BLaER1 treated with 17β-estradiol and CSF1 and Interleukin-3, amounts not matched to agents 10 nM and 100 nM (cell line): Measurements from ENCODE around the gene PRELP.

ENCODE experiments used
- H3K27ac ChIP-seq, 11 experiments: shearing (Covaris generic); formaldehyde crosslinking; 2 replicates each; pipeline ENCODE4 v1.8.1; 2022
- H3K27me3 ChIP-seq, 11 experiments: shearing (Covaris generic); formaldehyde crosslinking; 2 replicates each; pipeline ENCODE4 v1.8.1; 2022
- H3K36me3 ChIP-seq, 11 experiments: shearing (Covaris generic); formaldehyde crosslinking; 2 replicates each; pipeline ENCODE4 v1.8.1; 2022
- H3K4me1 ChIP-seq, 10 experiments: shearing (Covaris generic); formaldehyde crosslinking; 2 replicates each; pipeline ENCODE4 v1.8.1; 2022
- H3K4me2 ChIP-seq, 11 experiments: shearing (Covaris generic); formaldehyde crosslinking; 2 replicates each; pipeline ENCODE4 v1.8.1; 2022
- H3K4me3 ChIP-seq, 10 experiments: shearing (Covaris generic); formaldehyde crosslinking; 2 replicates each; pipeline ENCODE4 v1.8.1; 2022
- H3K9ac ChIP-seq, 11 experiments: shearing (Covaris generic); formaldehyde crosslinking; 2 replicates each; pipeline ENCODE4 v1.8.1; 2022
- H3K9me3 ChIP-seq, 11 experiments: shearing (Covaris generic); formaldehyde crosslinking; replicated peaks in 1 of 11; 2 replicates each; pipeline ENCODE4 v1.8.1; 2022
- H4K20me1 ChIP-seq, 11 experiments: shearing (Covaris generic); formaldehyde crosslinking; 2 replicates each; pipeline ENCODE4 v1.8.1; 2022
- Cebpa-rat ChIP-seq, 11 experiments: shearing (Covaris generic); IDR thresholded peaks; 2 replicates each; pipeline ENCODE4 v1.8.1; 2022

Gene PRELP

GRCh38 chr1:203450479-203451149 lies 25.0 kb upstream of the PRELP start:
- no peak overlapping the region for H3K9ac ChIP-seq
- TF ChIP-seq Cebpa-rat (IDR thresholded peaks at IDR 0.05): no peak
- no peaks in the 10 kb centered on the region for H3K27me3 ChIP-seq
- peaks cover 0 to 3% (median 0%) of the 10 kb centered on the region in 11 experiments; a peak in 5 of 22 replicates for H3K9me3 ChIP-seq
- H3K36me3 ChIP-seq: no peaks in the 10 kb centered on the region
- H3K27ac ChIP-seq: no peak overlapping the region
- H4K20me1 ChIP-seq: no peaks in the 10 kb centered on the region
- peaks cover 18 to 42% (median 28%) of the 10 kb centered on the region in 10 experiments for H3K4me1 ChIP-seq
- 0 out of 22 replicates have a peak overlapping the region, but pooled peaks of 1 of the 11 experiments have one; percentile 24 for H3K4me2 ChIP-seq
- no peak overlapping the region for H3K4me3 ChIP-seq

GRCh38 chr1:203451836-203452784 lies 23.5 kb upstream of the PRELP start:
- H3K27me3 ChIP-seq: no peaks in the 10 kb centered on the region
- H3K9me3 ChIP-seq: no peaks in the 10 kb centered on the region
- H3K27ac ChIP-seq: no peak overlapping the region
- H3K4me3 ChIP-seq: no peak overlapping the region
- H4K20me1 ChIP-seq: no peaks in the 10 kb centered on the region
- peaks cover 14 to 39% (median 25%) of the 10 kb centered on the region in 10 experiments for H3K4me1 ChIP-seq
- TF ChIP-seq Cebpa-rat (IDR thresholded peaks at IDR 0.05): no peak
- H3K4me2 ChIP-seq: peak overlapping the region in 3 of 11 experiments; percentile 9 to 34 (median 24); a peak in 2 of 22 replicates
- no peak overlapping the region for H3K9ac ChIP-seq
- H3K36me3 ChIP-seq: no peaks in the 10 kb centered on the region

GRCh38 chr1:203453016-203453415 lies 22.6 kb upstream of the PRELP start:
- Histone ChIP-seq H3K9ac (no peak overlapping the region), H3K27me3 (no peaks in the 10 kb centered on the region), H3K9me3 (no peaks in the 10 kb centered on the region), H4K20me1 (no peaks in the 10 kb centered on the region), H3K36me3 (no peaks in the 10 kb centered on the region), H3K4me1 (peaks cover 8 to 32% (median 19%) of the 10 kb centered on the region in 10 experiments), H3K27ac (no peak overlapping the region), H3K4me3 (no peak overlapping the region), H3K4me2 (peak overlapping the region in 6 of 11 experiments; percentile 0 to 34 (median 12); a peak in 4 of 22 replicates)
- TF ChIP-seq Cebpa-rat (IDR thresholded peaks at IDR 0.05): no peak

- no peak overlapping the region for H3K9ac ChIP-seq
- no peaks in the 10 kb centered on the region for H4K20me1 ChIP-seq
- H3K27me3 ChIP-seq: no peaks in the 10 kb centered on the region
- no peak for TF ChIP-seq Cebpa-rat (IDR thresholded peaks at IDR 0.05)
- H3K4me1 ChIP-seq: peaks cover 2 to 27% (median 13%) of the 10 kb centered on the region in 10 experiments; a peak in 19 of 20 replicates
- H3K9me3 ChIP-seq: no peaks in the 10 kb centered on the region
- H3K4me2 ChIP-seq: peak overlapping the region in 6 of 11 experiments; percentile 0 to 34 (median 12); a peak in 4 of 22 replicates
- H3K36me3 ChIP-seq: no peaks in the 10 kb centered on the region
- no peak overlapping the region for H3K4me3 ChIP-seq
- no peak overlapping the region for H3K27ac ChIP-seq
Observed at GRCh38 chr1:203453616-203454015, 22.0 kb upstream of the PRELP start.

GRCh38 chr1:203454986-203455471 lies 20.6 kb upstream of the PRELP start:
- H3K4me3 ChIP-seq: no peak overlapping the region
- no peak overlapping the region for H3K9ac ChIP-seq
- H3K27me3 ChIP-seq: no peaks in the 10 kb centered on the region
- TF ChIP-seq Cebpa-rat (IDR thresholded peaks at IDR 0.05): no peak
- H3K36me3 ChIP-seq: no peaks in the 10 kb centered on the region
- no peak overlapping the region for H3K4me2 ChIP-seq
- peaks cover 0 to 25% (median 11%) of the 10 kb centered on the region in 10 experiments; a peak in 12 of 20 replicates for H3K4me1 ChIP-seq
- no peaks in the 10 kb centered on the region for H3K9me3 ChIP-seq
- no peaks in the 10 kb centered on the region for H4K20me1 ChIP-seq
- no peak overlapping the region for H3K27ac ChIP-seq

GRCh38 chr1:203455706-203456105 lies 19.9 kb upstream of the PRELP start:
- TF ChIP-seq Cebpa-rat (IDR thresholded peaks at IDR 0.05): no peak

GRCh38 chr1:203456577-203456976 lies 19.0 kb upstream of the PRELP start:
- Histone ChIP-seq H3K9me3 (no peaks in the 10 kb centered on the region), H3K9ac (no peak overlapping the region), H3K4me1 (peaks cover 0 to 25% (median 10%) of the 10 kb centered on the region in 10 experiments; a peak in 12 of 20 replicates), H3K36me3 (no peaks in the 10 kb centered on the region), H3K4me2 (no peak overlapping the region), H3K27me3 (no peaks in the 10 kb centered on the region), H3K27ac (no peak overlapping the region), H3K4me3 (no peak overlapping the region), H4K20me1 (no peaks in the 10 kb centered on the region)
- no peak for TF ChIP-seq Cebpa-rat (IDR thresholded peaks at IDR 0.05)

More at GRCh38 chr1:203455706-203456105, 19.9 kb upstream of the PRELP start:
- Histone ChIP-seq H3K4me3 (no peak overlapping the region), H3K27me3 (no peaks in the 10 kb centered on the region), H3K9ac (no peak overlapping the region), H3K4me2 (no peak overlapping the region), H3K36me3 (no peaks in the 10 kb centered on the region), H3K9me3 (no peaks in the 10 kb centered on the region), H3K27ac (no peak overlapping the region), H4K20me1 (no peaks in the 10 kb centered on the region), H3K4me1 (peaks cover 0 to 25% (median 10%) of the 10 kb centered on the region in 10 experiments; a peak in 12 of 20 replicates)

- Histone ChIP-seq H3K4me1 (peaks cover 0 to 16% (median 7%) of the 10 kb centered on the region in 10 experiments; a peak in 11 of 20 replicates), H3K27me3 (no peaks in the 10 kb centered on the region), H3K4me3 (no peak overlapping the region), H3K9ac (no peak overlapping the region), H4K20me1 (no peaks in the 10 kb centered on the region), H3K9me3 (no peaks in the 10 kb centered on the region), H3K27ac (no peak overlapping the region), H3K4me2 (no peak overlapping the region), H3K36me3 (no peaks in the 10 kb centered on the region)
- no peak for TF ChIP-seq Cebpa-rat (IDR thresholded peaks at IDR 0.05)
Observed at GRCh38 chr1:203458078-203458477, 17.5 kb upstream of the PRELP start.

GRCh38 chr1:203459671-203460201 lies 15.9 kb upstream of the PRELP start:
- Histone ChIP-seq H3K4me1 (peaks cover 0 to 7% (median 0%) of the 10 kb centered on the region in 10 experiments; a peak in 3 of 20 replicates), H3K4me2 (no peak overlapping the region), H3K4me3 (no peak overlapping the region), H3K27ac (no peak overlapping the region), H3K27me3 (no peaks in the 10 kb centered on the region), H3K9me3 (no peaks in the 10 kb centered on the region), H4K20me1 (no peaks in the 10 kb centered on the region), H3K9ac (no peak overlapping the region), H3K36me3 (no peaks in the 10 kb centered on the region)
- no peak for TF ChIP-seq Cebpa-rat (IDR thresholded peaks at IDR 0.05)
